Keratinocyte (primary cell): ENCODE measurements around the gene RNF180. TPM values are rescaled to one million over a fixed set of nuclear protein-coding genes. Genes with fewer than 3 reads are reported as not detected.
A peak's percentile ranks its signal among the peaks of the same experiment; 100 is the strongest.

ENCODE experiments used
- DNase-seq: peaks from one replicate; pipeline ENCODE4 v3.0.0-alpha.2; 2011; ENCODE audit warnings: low read depth, missing footprints, low spot score
- FAIRE-seq: peaks from 2 replicates; lab custom pipeline; 2011; peaks lifted over from hg19 to GRCh38; lab: Jason Lieb, UNC
- H2AFZ ChIP-seq: 2 replicates; pipeline ENCODE4 v1.6.0; 2012; ENCODE audit warnings: low read length, control low read depth, inconsistent platforms; ENCODE audit not compliant: control insufficient read depth
- H3K27ac ChIP-seq: 2 replicates; pipeline ENCODE4 v1.5.1; 2011; ENCODE audit warnings: low read length; ENCODE audit not compliant: control insufficient read depth, insufficient read depth
- H3K27me3 ChIP-seq: 3 replicates; pipeline ENCODE4 v1.6.0; 2011; ENCODE audit warnings: low read length; ENCODE audit not compliant: control insufficient read depth, insufficient read depth; ENCODE audit errors: extremely low read depth
- H3K36me3 ChIP-seq, 2 experiments: 2 replicates in 1 of 2; 3 replicates in 1 of 2; pipeline ENCODE4 v1.5.1; 2011; ENCODE audit warnings: low read length in 2 of 2, mild to moderate bottlenecking in 1 of 2; ENCODE audit not compliant: control insufficient read depth in 2 of 2, insufficient read depth in 2 of 2; ENCODE audit errors: extremely low read depth in 1 of 2
- H3K4me1 ChIP-seq: 3 replicates; pipeline ENCODE4 v1.5.1; 2011; ENCODE audit warnings: low read length; ENCODE audit not compliant: control insufficient read depth, insufficient read depth; ENCODE audit errors: extremely low read depth
- H3K4me2 ChIP-seq: 3 replicates; pipeline ENCODE4 v1.6.0; 2011; ENCODE audit warnings: low read depth, low read length; ENCODE audit not compliant: control insufficient read depth, insufficient read depth; ENCODE audit errors: extremely low read depth
- H3K4me3 ChIP-seq, 3 experiments: fragments of 200-600 bp in 1 of 3; sonication (generic) in 1 of 3; 2 replicates in 2 of 3; 3 replicates in 1 of 3; pipeline ENCODE4 v1.5.1; 2011 to 2016; ENCODE audit warnings: low read length in 3 of 3, mild to moderate bottlenecking in 3 of 3, control low read depth in 2 of 3, inconsistent platforms in 1 of 3, low read depth in 1 of 3, mixed read lengths in 1 of 3, mixed run types in 1 of 3, moderate library complexity in 1 of 3; ENCODE audit not compliant: control insufficient read depth in 2 of 3, insufficient read depth in 2 of 3; ENCODE audit errors: extremely low read depth in 1 of 3
- H3K79me2 ChIP-seq: 2 replicates; pipeline ENCODE4 v1.6.0; 2012; ENCODE audit warnings: low read length; ENCODE audit not compliant: control insufficient read depth, insufficient read depth
- H3K9ac ChIP-seq: 3 replicates; pipeline ENCODE4 v1.6.0; 2011; ENCODE audit warnings: low read length; ENCODE audit not compliant: control insufficient read depth, insufficient read depth; ENCODE audit errors: extremely low read depth
- H3K9me1 ChIP-seq: 3 replicates; pipeline ENCODE4 v1.6.0; 2011; ENCODE audit warnings: low read length; ENCODE audit not compliant: control insufficient read depth, insufficient read depth; ENCODE audit errors: extremely low read depth
- H3K9me3 ChIP-seq: 2 replicates; pipeline ENCODE4 v1.5.1; 2012; ENCODE audit warnings: low read depth, low read length; ENCODE audit not compliant: control insufficient read depth
- H4K20me1 ChIP-seq: 3 replicates; pipeline ENCODE4 v1.6.0; 2011; ENCODE audit warnings: low read length; ENCODE audit not compliant: control insufficient read depth, insufficient read depth; ENCODE audit errors: extremely low read depth
- EZH2 ChIP-seq: IDR thresholded peaks from one replicate; pipeline ENCODE4 v1.6.1; 2012; ENCODE audit warnings: inconsistent platforms, mild to moderate bottlenecking, low read length, moderate library complexity
- dilution Hi-C: fragments of 300-500 bp; cut with MboI; formaldehyde crosslinking; loops from one replicate; pipeline ENCODE4 v1.7.0; 2020; ENCODE audit warnings: low sequenced_read_pairs; ENCODE audit not compliant: extremely low pct_ligation_motif_present
- polyA plus RNA-seq, 5 experiments: library from polyadenylated mRNA; depleted of rRNA in 3 of 5; stranded (reverse) in 3 of 5; stranded (forward) in 1 of 5; unstranded in 1 of 5; fragments of >200 nt; gene quantifications; 1 replicate in 1 of 5; 2 replicates in 3 of 5; 3 replicates in 1 of 5; pipeline versions ENCODE4 v1.2.1 to v1.2.3, GENCODE V29; 2011 to 2012; ENCODE audit warnings: missing spikeins in 2 of 5, low read depth in 1 of 5, low replicate concordance in 1 of 5
- TF ChIP-seq, protein P1 (sequence below), 3 experiments: IDR thresholded peaks in 1 of 3; conservative IDR thresholded peaks in 1 of 3; optimal IDR thresholded peaks in 1 of 3; 2 replicates in 2 of 3; 3 replicates in 1 of 3; pipeline versions ENCODE3 to v1.5.1; 2011; ENCODE audit warnings: low read length in 3 of 3, mild to moderate bottlenecking in 3 of 3, moderate library complexity in 2 of 3, control low read depth in 1 of 3, inconsistent platforms in 1 of 3; ENCODE audit not compliant: insufficient read depth in 2 of 3; ENCODE audit errors: extremely low read depth in 1 of 3

RNF180 gene
- polyA plus RNA-seq, 1 donor (not counting 4 experiments of a cell fraction or from before 2014, with no cell fraction given): 2.4 TPM

DNA sequence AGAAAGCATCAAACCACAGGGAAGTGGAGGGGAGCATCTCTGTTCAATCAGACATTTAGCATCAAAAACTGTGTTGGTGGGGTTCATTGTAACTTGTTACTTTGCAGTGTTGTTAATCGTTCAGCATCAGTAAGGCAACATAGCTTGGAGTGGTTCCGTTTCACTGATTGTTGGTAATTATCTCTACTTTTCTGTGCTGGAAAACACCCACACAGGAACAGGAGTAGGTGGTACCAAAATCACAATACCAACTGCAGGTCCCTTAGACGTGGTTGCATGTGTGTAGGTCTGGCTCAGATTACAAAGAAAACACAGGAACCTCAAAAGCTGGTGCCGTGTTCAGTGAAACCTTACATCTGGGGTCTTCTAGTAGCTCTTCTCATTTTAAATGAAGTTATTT, 146.8 kb downstream of the RNF180 start:
- dilution Hi-C loops: no loop called here
- Histone ChIP-seq H3K9me3 (no peaks in the 10 kb centered on the region), H3K4me1 (peaks cover 7% of the 10 kb centered on the region), H3K9me1 (no peaks in the 10 kb centered on the region), H3K4me2 (no peak overlapping the region), H2AFZ (no peak overlapping the region), H3K9ac (no peak overlapping the region), H3K36me3 (no peaks in the 10 kb centered on the region), H4K20me1 (no peaks in the 10 kb centered on the region), H3K27ac (no peak overlapping the region), H3K27me3 (no peaks in the 10 kb centered on the region), H3K79me2 (no peaks in the 10 kb centered on the region), H3K4me3 (no peak overlapping the region)
- FAIRE-seq (no peak), DNase-seq (no peak)
- TF ChIP-seq, protein P1, sequence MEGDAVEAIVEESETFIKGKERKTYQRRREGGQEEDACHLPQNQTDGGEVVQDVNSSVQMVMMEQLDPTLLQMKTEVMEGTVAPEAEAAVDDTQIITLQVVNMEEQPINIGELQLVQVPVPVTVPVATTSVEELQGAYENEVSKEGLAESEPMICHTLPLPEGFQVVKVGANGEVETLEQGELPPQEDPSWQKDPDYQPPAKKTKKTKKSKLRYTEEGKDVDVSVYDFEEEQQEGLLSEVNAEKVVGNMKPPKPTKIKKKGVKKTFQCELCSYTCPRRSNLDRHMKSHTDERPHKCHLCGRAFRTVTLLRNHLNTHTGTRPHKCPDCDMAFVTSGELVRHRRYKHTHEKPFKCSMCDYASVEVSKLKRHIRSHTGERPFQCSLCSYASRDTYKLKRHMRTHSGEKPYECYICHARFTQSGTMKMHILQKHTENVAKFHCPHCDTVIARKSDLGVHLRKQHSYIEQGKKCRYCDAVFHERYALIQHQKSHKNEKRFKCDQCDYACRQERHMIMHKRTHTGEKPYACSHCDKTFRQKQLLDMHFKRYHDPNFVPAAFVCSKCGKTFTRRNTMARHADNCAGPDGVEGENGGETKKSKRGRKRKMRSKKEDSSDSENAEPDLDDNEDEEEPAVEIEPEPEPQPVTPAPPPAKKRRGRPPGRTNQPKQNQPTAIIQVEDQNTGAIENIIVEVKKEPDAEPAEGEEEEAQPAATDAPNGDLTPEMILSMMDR (optimal IDR thresholded peaks at IDR 0.05 in 1 of 3, IDR thresholded peaks at IDR 0.05 in 1 of 3, conservative IDR thresholded peaks at IDR 0.05 in 1 of 3; ENCODE audit: extremely low read depth in 1 of 3, insufficient read depth in 2 of 3, low read length in 3 of 3): no peak
- no peak for TF ChIP-seq EZH2

DNA sequence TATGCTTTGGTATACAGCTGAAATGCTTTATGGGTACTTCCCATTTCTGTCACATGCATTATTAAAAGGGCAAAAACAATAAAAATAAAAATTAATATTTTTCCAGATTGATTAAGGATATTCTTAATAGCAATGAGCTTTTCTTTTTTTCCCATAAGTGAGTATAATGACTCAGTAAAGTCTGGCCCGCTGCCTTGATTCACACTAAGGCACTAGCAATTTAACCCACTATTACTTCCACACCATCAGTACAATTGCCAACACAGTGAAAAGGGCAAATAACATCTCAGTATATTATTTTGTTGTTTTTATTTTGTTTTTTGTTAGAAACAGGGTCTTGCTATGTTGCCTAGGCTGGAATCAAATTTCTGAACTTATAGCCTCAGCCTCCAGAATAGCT, 150.1 kb downstream of the RNF180 start:
- H3K9me1 ChIP-seq: no peaks in the 10 kb centered on the region
- no peaks in the 10 kb centered on the region for H3K9me3 ChIP-seq
- TF ChIP-seq, protein P1 (optimal IDR thresholded peaks at IDR 0.05 in 1 of 3, IDR thresholded peaks at IDR 0.05 in 1 of 3, conservative IDR thresholded peaks at IDR 0.05 in 1 of 3; ENCODE audit: extremely low read depth in 1 of 3, insufficient read depth in 2 of 3, low read length in 3 of 3): no peak
- TF ChIP-seq EZH2: no peak
- no peaks in the 10 kb centered on the region for H3K36me3 ChIP-seq
- H3K4me3 ChIP-seq: no peak overlapping the region
- no peak overlapping the region for H3K9ac ChIP-seq
- no peaks in the 10 kb centered on the region for H4K20me1 ChIP-seq
- no peak overlapping the region for H3K27ac ChIP-seq
- no peak for DNase-seq
- FAIRE-seq: peak; percentile 62
- no peaks in the 10 kb centered on the region for H3K79me2 ChIP-seq
- no peaks in the 10 kb centered on the region for H3K27me3 ChIP-seq
- dilution Hi-C loops: no loop called here
- H3K4me1 ChIP-seq: peaks cover 17% of the 10 kb centered on the region
- H2AFZ ChIP-seq: no peak overlapping the region
- no peak overlapping the region for H3K4me2 ChIP-seq
